Measurements from ENCODE around the gene ZFYVE27.

ZFYVE27 gene

GRCh38 chr10:97768322-97769315 is 31.7 kb downstream of the ZFYVE27 start:
- DNase-seq: no peak
- Histone ChIP-seq H3K18ac (ENCODE audit: low read length) (no peak overlapping the region), H2BK12ac (ENCODE audit: low read length) (no peak overlapping the region), H3K4me3 (ENCODE audit: low read depth, low read length) (no peak overlapping the region), H3K4me1 (ENCODE audit: control insufficient read depth in 1 of 2, insufficient read depth in 2 of 2, low read length in 2 of 2) (peaks cover 2 to 8% of the 10 kb centered on the region in 2 experiments), H3K4ac (ENCODE audit: low read depth, low read length) (no peak overlapping the region), H3K27ac (ENCODE audit: low read depth, low read length) (no peak overlapping the region), H3K27me3 (ENCODE audit: insufficient read depth, low read length) (peaks cover 40% of the 10 kb centered on the region), H3K4me2 (ENCODE audit: low read length) (no peak overlapping the region), H3K9ac (ENCODE audit: low read length) (no peak overlapping the region), H3K36me3 (ENCODE audit: control insufficient read depth in 1 of 2, insufficient read depth in 2 of 2, low read length in 2 of 2) (peaks cover 0 to 2% of the 10 kb centered on the region in 2 experiments), H4K8ac (ENCODE audit: low read depth, low read length) (no peak overlapping the region), H3K79me1 (ENCODE audit: low read length) (no peaks in the 10 kb centered on the region), H3K23ac (ENCODE audit: low read length) (no peak overlapping the region), H2BK120ac (ENCODE audit: insufficient read depth, low read length, poor library complexity) (no peak overlapping the region), H2AK5ac (ENCODE audit: low read length) (no peak overlapping the region), H4K12ac (ENCODE audit: low read depth, low read length) (no peak overlapping the region), H3K14ac (ENCODE audit: low read length) (no peak overlapping the region), H3K9me3 (ENCODE audit: insufficient read depth, low read depth, low read length) (peaks cover 6% of the 10 kb centered on the region), H2BK5ac (ENCODE audit: low read depth, low read length, poor library complexity) (no peak overlapping the region), H3K79me2 (ENCODE audit: control insufficient read depth, insufficient read depth, low read length, poor library complexity) (no peaks in the 10 kb centered on the region), H2AFZ (ENCODE audit: insufficient read depth, low read length, poor library complexity) (no peak overlapping the region), H4K91ac (ENCODE audit: low read depth, low read length) (no peak overlapping the region)
- no CpG with 5 or more reads among the region's 9 CpGs for WGBS (ENCODE audit: extremely low coverage, insufficient coverage, insufficient read length)

DNA sequence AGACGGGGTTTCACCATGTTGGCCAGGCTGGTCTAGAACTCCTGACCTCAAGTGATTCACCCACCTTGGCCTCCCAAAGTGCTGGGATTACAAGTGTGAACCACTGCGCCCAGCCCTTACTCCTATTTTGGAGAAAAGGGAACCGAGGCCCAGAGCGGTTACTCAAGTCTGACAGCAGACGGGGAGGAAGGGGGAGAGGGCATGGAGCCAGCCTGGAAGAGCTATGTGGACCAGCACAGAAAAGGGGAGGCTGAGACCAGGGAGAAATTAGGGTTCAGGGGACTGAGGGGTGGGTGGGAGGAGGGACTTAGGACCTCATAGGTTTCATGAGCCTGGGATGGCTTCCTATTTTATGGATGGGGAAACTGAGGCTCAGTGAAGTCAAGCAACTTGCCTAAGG is 33.3 kb downstream of the ZFYVE27 start:
- H3K9ac ChIP-seq (ENCODE audit: low read length): no peak overlapping the region
- no peaks in the 10 kb centered on the region for H3K79me2 ChIP-seq (ENCODE audit: control insufficient read depth, insufficient read depth, low read length, poor library complexity)
- H3K79me1 ChIP-seq (ENCODE audit: low read length): no peaks in the 10 kb centered on the region
- no peak overlapping the region for H3K4me3 ChIP-seq (ENCODE audit: low read depth, low read length)
- peaks cover 6% of the 10 kb centered on the region for H3K9me3 ChIP-seq (ENCODE audit: insufficient read depth, low read depth, low read length)
- no peak overlapping the region for H3K4ac ChIP-seq (ENCODE audit: low read depth, low read length)
- H2AFZ ChIP-seq (ENCODE audit: insufficient read depth, low read length, poor library complexity): no peak overlapping the region
- no peak overlapping the region for H2BK5ac ChIP-seq (ENCODE audit: low read depth, low read length, poor library complexity)
- H3K23ac ChIP-seq (ENCODE audit: low read length): no peak overlapping the region
- no peak overlapping the region for H3K4me2 ChIP-seq (ENCODE audit: low read length)
- H4K12ac ChIP-seq (ENCODE audit: low read depth, low read length): no peak overlapping the region
- no peak overlapping the region for H3K27ac ChIP-seq (ENCODE audit: low read depth, low read length)
- H4K91ac ChIP-seq (ENCODE audit: low read depth, low read length): no peak overlapping the region
- no peak overlapping the region for H3K18ac ChIP-seq (ENCODE audit: low read length)
- H2BK120ac ChIP-seq (ENCODE audit: insufficient read depth, low read length, poor library complexity): no peak overlapping the region
- no peaks in the 10 kb centered on the region for H3K36me3 ChIP-seq (ENCODE audit: control insufficient read depth in 1 of 2, insufficient read depth in 2 of 2, low read length in 2 of 2)
- no peak overlapping the region for H2BK12ac ChIP-seq (ENCODE audit: low read length)
- peaks cover 40% of the 10 kb centered on the region for H3K27me3 ChIP-seq (ENCODE audit: insufficient read depth, low read length)
- no peak overlapping the region for H4K8ac ChIP-seq (ENCODE audit: low read depth, low read length)
- DNase-seq: no peak
- no peak overlapping the region for H3K14ac ChIP-seq (ENCODE audit: low read length)
- WGBS (ENCODE audit: extremely low coverage, insufficient coverage, insufficient read length): no CpG with 5 or more reads among the region's 5 CpGs
- no peak overlapping the region for H2AK5ac ChIP-seq (ENCODE audit: low read length)
- H3K4me1 ChIP-seq (ENCODE audit: control insufficient read depth in 1 of 2, insufficient read depth in 2 of 2, low read length in 2 of 2): peaks cover 2 to 8% of the 10 kb centered on the region in 2 experiments

DNA sequence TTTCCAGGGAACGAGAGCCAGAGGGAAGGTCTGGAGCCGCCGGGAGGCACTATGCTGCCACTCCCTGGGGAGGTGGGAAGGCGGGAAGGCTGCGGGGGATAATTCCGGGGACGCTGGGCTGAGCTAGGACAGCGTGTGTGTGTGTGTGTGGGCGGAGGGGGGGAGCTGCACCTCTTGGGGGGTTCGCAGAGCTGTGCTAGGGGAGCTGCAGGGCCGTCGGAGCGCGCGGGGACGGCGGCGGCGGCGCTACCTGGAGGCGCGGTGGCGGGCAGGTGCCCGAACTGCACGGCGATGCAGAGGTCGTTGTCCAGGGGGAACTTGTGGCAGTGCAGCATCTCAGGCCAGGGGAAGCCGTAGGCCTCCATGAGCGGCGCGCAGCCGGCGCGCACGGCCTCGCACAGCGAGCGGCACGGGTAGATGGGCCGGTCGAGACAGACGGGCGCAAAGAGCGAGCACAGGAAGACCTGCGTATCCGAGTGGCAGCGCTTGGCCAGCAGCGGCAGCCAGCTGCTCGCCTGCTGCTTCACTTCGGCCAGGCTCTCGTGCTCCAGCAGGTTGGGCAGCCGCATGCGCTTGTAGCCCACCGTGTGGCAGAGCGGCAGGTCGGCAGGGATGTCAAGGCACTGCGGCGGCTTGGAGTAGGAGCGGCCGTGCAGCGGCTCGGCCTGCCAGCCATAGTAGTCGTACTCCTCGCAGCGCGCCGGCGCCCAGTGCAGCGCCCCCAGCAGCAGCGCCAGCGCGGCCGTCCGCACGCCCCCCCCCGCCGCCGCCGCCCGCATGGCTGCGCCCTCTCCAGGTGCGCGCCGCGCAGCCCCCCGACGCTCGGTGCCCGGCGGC is 34.3 kb downstream of the ZFYVE27 start:
- H2AK5ac ChIP-seq (ENCODE audit: low read length): no peak overlapping the region
- H3K79me1 ChIP-seq (ENCODE audit: low read length): no peaks in the 10 kb centered on the region
- peak overlapping the region; percentile 48 for H3K4me2 ChIP-seq (ENCODE audit: low read length)
- no peak overlapping the region for H3K9ac ChIP-seq (ENCODE audit: low read length)
- H3K14ac ChIP-seq (ENCODE audit: low read length): no peak overlapping the region
- no peak overlapping the region for H3K27ac ChIP-seq (ENCODE audit: low read depth, low read length)
- peaks cover 5% of the 10 kb centered on the region for H3K9me3 ChIP-seq (ENCODE audit: insufficient read depth, low read depth, low read length)
- H4K12ac ChIP-seq (ENCODE audit: low read depth, low read length): no peak overlapping the region
- no peak overlapping the region for H4K91ac ChIP-seq (ENCODE audit: low read depth, low read length)
- no CpG with 5 or more reads among the region's 90 CpGs for WGBS (ENCODE audit: extremely low coverage, insufficient coverage, insufficient read length)
- H2BK12ac ChIP-seq (ENCODE audit: low read length): no peak overlapping the region
- peak overlapping the region; percentile 60 for H3K4me3 ChIP-seq (ENCODE audit: low read depth, low read length)
- H3K27me3 ChIP-seq (ENCODE audit: insufficient read depth, low read length): peaks cover 40% of the 10 kb centered on the region
- H3K79me2 ChIP-seq (ENCODE audit: control insufficient read depth, insufficient read depth, low read length, poor library complexity): no peaks in the 10 kb centered on the region
- no peak overlapping the region for H3K4ac ChIP-seq (ENCODE audit: low read depth, low read length)
- H2AFZ ChIP-seq (ENCODE audit: insufficient read depth, low read length, poor library complexity): no peak overlapping the region
- H3K18ac ChIP-seq (ENCODE audit: low read length): no peak overlapping the region
- H2BK120ac ChIP-seq (ENCODE audit: insufficient read depth, low read length, poor library complexity): no peak overlapping the region
- DNase-seq: peak in 1 of 2 donors; percentile 33
- no peak overlapping the region for H2BK5ac ChIP-seq (ENCODE audit: low read depth, low read length, poor library complexity)
- H4K8ac ChIP-seq (ENCODE audit: low read depth, low read length): no peak overlapping the region
- H3K4me1 ChIP-seq (ENCODE audit: control insufficient read depth in 1 of 2, insufficient read depth in 2 of 2, low read length in 2 of 2): peaks cover 2 to 8% of the 10 kb centered on the region in 2 experiments
- H3K36me3 ChIP-seq (ENCODE audit: control insufficient read depth in 1 of 2, insufficient read depth in 2 of 2, low read length in 2 of 2): no peaks in the 10 kb centered on the region
- H3K23ac ChIP-seq (ENCODE audit: low read length): no peak overlapping the region

GRCh38 chr10:97771913-97772823 is 35.2 kb downstream of the ZFYVE27 start, which contains the start of gene SFRP5:
SFRP5 (minus strand) TSS chr10:97771999; CDS start chr10:97771833, 166 bp downstream.
- Histone ChIP-seq H3K9me3 (ENCODE audit: insufficient read depth, low read depth, low read length) (peaks cover 5% of the 10 kb centered on the region), H2BK5ac (ENCODE audit: low read depth, low read length, poor library complexity) (no peak within 1 kb of the TSS), H3K4me2 (ENCODE audit: low read length) (peak within 1 kb of the TSS; percentile 48), H3K9ac (ENCODE audit: low read length) (no peak within 1 kb of the TSS), H2AFZ (ENCODE audit: insufficient read depth, low read length, poor library complexity) (no peak within 1 kb of the TSS), H3K4me3 (ENCODE audit: low read depth, low read length) (peak within 1 kb of the TSS; percentile 60), H3K27me3 (ENCODE audit: insufficient read depth, low read length) (peaks cover 40% of the 10 kb centered on the region), H2BK120ac (ENCODE audit: insufficient read depth, low read length, poor library complexity) (no peak within 1 kb of the TSS), H3K18ac (ENCODE audit: low read length) (no peak within 1 kb of the TSS), H4K91ac (ENCODE audit: low read depth, low read length) (no peak within 1 kb of the TSS), H4K12ac (ENCODE audit: low read depth, low read length) (no peak within 1 kb of the TSS), H3K14ac (ENCODE audit: low read length) (no peak within 1 kb of the TSS), H2AK5ac (ENCODE audit: low read length) (no peak within 1 kb of the TSS), H2BK12ac (ENCODE audit: low read length) (no peak within 1 kb of the TSS), H3K4me1 (ENCODE audit: control insufficient read depth in 1 of 2, insufficient read depth in 2 of 2, low read length in 2 of 2) (peaks cover 2 to 8% of the 10 kb centered on the region in 2 experiments), H3K4ac (ENCODE audit: low read depth, low read length) (no peak within 1 kb of the TSS), H3K79me2 (ENCODE audit: control insufficient read depth, insufficient read depth, low read length, poor library complexity) (no peaks in the 10 kb centered on the region), H4K8ac (ENCODE audit: low read depth, low read length) (no peak within 1 kb of the TSS), H3K79me1 (ENCODE audit: low read length) (no peaks in the 10 kb centered on the region), H3K27ac (ENCODE audit: low read depth, low read length) (no peak within 1 kb of the TSS), H3K36me3 (ENCODE audit: control insufficient read depth in 1 of 2, insufficient read depth in 2 of 2, low read length in 2 of 2) (no peaks in the 10 kb centered on the region), H3K23ac (ENCODE audit: low read length) (no peak within 1 kb of the TSS)
- WGBS (ENCODE audit: extremely low coverage, insufficient coverage, insufficient read length): no CpG with 5 or more reads among the region's 44 CpGs
- DNase-seq: no peak

Data from trophoblast cell (in vitro differentiated cells and primary cell).